HG03469 (cell line): ENCODE results near the gene UGT1A6.

Experiments
- ATAC-seq: cut with Tn5 transposase; IDR thresholded peaks from one replicate; pipeline ENCODE4 v1.9.1; 2021; ENCODE audit warnings: mild to moderate bottlenecking, moderate library complexity, moderate number of reproducible peaks; ENCODE audit not compliant: unreplicated experiment

The UGT1A6 gene

DNA sequence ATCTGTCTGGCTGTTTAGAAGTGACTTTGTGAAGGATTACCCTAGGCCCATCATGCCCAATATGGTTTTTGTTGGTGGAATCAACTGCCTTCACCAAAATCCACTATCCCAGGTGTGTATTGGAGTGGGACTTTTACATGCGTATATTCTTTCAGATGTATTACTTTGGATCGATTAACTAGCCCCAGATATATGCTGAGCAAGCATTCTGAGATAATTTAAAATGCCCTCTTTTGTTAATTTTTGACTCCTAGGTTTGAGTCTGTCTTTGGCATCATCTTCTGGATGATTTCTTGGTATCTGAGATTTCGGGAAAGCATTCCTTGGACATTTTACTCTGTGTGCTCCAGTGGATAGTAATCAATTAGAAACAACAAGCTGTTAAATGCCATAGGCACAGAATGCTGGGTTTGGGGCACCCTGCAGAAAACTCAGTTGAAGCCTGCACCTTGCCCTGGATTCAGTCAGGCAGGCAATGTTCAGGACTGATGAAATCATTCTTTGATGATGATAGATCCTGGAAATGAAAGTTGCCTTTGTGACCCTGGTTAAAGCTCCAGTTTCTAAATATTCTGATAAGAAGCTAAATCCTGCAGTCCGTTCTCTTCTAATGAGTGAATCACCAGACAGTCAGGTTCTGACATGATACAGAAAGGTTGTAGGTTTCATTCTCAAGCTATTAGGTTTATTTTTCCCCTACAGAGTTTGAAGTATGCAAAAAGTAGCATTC, 68.5 kb downstream of the UGT1A6 start:
- ATAC-seq: no peak

- ATAC-seq: no peak
Measured at GRCh38 chr2:233764264-233764663, 71.6 kb downstream of the UGT1A6 start.

DNA sequence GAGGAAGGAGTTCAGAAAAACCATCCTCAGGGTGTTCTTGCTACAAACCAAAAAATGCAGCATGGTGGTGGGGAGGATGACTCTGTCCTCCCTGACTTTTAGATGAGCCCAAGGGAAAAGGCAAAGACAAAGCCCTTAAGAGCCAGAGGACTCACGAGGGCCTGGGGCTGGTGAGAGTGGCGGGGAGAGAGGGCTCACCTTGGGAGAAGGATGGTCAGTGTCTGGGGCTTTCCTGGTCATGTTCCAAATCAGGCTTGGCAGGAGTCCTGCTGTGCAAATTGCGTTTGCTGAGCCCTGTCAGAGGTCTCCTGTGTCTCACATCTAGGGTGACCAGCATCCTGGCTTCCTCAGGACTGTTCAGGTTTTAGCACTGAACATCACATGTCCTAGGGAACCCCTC, 72.1 kb downstream of the UGT1A6 start:
- no peak for ATAC-seq

DNA sequence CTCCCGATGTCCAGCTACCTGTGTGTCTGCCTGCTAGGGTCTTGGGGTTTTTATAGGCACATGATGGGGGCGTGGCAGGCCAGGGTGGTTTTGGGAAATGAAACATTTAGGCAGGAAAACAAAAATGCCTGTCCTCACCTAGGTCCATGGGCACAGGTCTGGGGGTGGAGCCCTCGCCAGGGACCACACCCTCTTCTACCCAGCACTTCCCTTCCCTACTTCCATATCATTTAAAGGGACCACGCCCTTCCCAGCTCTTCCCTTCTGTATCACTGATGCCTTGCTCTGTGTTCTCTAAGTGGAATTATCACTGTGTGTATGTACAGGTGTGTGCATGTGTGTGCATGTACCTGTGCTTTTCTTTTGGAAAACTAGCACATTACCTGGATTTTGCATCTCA, 73.7 kb downstream of the UGT1A6 start:
- ATAC-seq: no peak

GRCh38 chr2:233768076-233768475, 75.4 kb downstream of the UGT1A6 start:
- ATAC-seq: no peak

- no peak for ATAC-seq
Measured at GRCh38 chr2:233769260-233769659, 76.6 kb downstream of the UGT1A6 start.

DNA sequence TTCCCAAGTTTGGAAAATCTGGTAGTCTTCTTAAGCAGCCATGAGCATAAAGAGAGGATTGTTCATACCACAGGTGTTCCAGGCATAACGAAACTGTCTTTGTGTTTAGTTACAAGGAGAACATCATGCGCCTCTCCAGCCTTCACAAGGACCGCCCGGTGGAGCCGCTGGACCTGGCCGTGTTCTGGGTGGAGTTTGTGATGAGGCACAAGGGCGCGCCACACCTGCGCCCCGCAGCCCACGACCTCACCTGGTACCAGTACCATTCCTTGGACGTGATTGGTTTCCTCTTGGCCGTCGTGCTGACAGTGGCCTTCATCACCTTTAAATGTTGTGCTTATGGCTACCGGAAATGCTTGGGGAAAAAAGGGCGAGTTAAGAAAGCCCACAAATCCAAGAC, 79.5 kb downstream of the UGT1A6 start:
- no peak for ATAC-seq

DNA sequence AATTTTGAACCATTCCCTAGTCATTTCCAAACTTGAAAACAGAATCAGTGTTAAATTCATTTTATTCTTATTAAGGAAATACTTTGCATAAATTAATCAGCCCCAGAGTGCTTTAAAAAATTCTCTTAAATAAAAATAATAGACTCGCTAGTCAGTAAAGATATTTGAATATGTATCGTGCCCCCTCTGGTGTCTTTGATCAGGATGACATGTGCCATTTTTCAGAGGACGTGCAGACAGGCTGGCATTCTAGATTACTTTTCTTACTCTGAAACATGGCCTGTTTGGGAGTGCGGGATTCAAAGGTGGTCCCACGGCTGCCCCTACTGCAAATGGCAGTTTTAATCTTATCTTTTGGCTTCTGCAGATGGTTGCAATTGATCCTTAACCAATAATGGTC, 79.9 kb downstream of the UGT1A6 start:
- no peak for ATAC-seq

DNA sequence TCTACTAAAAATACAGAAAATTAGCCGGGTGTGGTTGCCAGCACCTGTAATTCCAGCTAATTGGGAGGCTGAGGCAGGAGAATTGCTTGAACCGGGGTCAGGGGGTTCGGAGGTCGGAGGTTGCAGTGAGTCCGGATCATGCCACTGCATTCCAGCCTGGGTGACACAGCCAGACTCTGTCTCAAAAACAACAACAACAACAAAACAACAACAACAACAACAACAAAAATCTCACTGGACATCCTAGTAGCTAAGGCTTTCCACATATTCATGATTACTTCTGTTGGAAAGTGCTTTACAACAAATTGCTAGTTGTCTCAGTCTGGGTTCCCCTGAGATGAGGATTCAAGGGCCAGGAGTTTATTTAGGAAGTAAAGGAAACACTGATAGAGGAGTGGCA, 81.2 kb downstream of the UGT1A6 start:
- no peak for ATAC-seq

GRCh38 chr2:233775414-233775813, 82.7 kb downstream of the UGT1A6 start:
- ATAC-seq: no peak

DNA sequence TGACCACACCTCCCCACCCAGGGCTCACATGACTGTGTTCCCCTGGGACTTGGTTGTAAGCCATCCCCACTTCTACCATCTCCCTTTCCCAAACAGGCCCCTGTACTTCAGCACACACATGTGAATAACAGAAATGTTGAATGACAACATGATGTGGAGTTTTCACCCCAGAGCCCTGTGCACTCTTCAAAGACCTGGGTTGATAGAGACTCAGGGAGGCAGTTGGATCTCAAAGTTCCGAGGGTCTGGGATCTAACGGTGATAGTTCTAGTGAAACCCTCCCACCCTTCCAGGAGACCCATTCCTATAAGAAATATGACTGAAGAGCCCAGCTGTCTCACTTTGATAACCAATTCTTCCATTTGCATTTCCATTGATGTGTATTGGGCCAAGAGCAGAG, 85.3 kb downstream of the UGT1A6 start, which contains the start of gene MROH2A:
Gene MROH2A, plus strand, starts transcription at position 301 of the 400 bp plus-strand sequence. CDS start 1,029 bp downstream, outside the sequence.
- no peak for ATAC-seq

- ATAC-seq: no peak
Measured at GRCh38 chr2:233779722-233780121, 87.0 kb downstream of the UGT1A6 start.

GRCh38 chr2:233780771-233781170, 88.1 kb downstream of the UGT1A6 start:
- no peak for ATAC-seq

DNA sequence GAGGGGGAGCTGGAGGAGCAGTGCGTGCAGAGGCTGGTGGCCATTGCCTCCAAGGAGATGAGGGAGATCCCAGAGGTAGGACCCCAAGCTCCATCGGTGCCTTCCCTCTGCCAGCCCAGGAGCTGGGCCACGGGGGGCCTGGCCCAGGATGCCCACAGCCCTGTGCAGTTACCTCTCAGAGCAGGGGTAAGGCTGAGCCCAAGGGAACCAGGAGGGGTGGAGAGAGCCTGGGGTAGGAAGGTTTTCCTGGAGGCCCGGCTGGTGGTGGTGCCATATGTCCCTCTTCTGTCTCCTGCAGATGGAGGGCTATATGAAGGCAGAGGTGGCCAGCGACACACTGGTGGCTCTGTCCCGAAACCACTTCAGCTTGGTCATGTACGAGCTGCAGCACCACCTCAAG, 96.9 kb downstream of the UGT1A6 start:
- ATAC-seq: no peak

- ATAC-seq: no peak
Measured at GRCh38 chr2:233791151-233791882, 98.6 kb downstream of the UGT1A6 start.

GRCh38 chr2:233791883-233792329, 99.2 kb downstream of the UGT1A6 start:
- ATAC-seq: no peak

DNA sequence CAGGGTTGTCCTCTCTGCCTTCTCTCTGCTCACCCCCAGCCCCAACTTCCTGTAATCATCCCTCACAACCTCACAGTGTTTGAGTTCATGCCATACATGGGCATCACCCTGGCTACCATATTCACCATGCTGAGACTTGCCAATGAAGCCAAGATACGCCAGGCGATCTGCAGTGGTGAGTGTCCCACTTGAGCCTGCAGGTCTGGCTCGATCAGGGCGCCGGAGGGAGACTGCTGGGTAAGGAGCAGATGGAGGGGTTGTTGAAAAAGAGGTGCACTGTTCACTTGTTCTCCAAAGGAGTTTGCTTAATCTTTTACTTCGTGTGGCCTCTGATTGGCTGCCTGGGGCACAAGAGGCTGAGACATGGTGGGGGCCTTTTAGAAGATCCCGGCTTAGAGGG, 100.0 kb downstream of the UGT1A6 start:
- ATAC-seq: no peak

- ATAC-seq: no peak
Measured at GRCh38 chr2:233793465-233794127, 100.9 kb downstream of the UGT1A6 start.

DNA sequence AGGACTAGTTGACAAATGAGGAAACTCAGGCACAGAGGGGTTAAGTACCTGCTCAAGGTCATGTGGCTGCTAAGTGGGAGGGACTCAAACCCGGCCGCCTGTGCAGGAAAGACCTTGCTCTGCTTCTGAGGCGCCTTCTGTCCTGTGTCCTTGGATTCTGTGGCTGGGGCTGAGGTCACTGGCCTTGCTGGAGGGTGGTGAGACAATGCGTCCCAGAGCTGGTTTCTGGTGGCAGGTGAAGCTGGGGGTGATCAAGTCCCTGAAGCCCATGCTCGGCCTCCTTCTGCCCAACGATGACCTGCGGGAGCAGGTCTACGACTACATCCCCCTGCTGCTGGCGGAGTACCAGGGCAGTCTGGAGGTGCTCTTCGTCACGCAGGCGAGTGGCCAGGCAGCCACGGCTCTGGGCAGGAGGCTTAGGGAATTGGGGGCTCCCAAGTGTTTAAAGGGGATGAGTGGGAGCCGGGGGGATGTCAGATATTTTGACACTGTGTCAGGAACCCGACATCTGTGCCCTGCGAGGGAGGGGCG, 101.5 kb downstream of the UGT1A6 start:
- no peak for ATAC-seq

- no peak for ATAC-seq
Measured at GRCh38 chr2:233795735-233796171, 103.1 kb downstream of the UGT1A6 start.

DNA sequence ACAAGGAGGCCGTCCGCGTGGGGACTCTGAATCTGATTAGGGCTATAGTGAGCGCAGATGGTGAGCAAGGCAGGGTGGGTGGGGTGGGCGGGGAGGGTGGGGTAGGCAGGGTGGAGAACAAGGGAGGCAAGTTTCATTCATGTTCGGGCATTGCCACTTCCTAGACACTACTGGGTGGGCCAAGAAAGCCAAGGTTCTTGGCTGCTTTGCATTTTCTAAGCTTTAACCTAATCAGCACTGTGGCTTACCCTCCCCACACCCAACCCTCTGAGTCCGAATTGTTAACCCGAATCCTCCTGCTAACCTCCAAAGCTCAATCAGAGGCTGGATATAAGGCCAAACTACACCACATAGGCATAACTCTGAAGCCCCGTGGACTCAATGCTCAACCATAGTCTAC, 103.6 kb downstream of the UGT1A6 start:
- ATAC-seq: no peak
